ENCODE results near the gene PEF1. TPM values are rescaled to one million over a fixed set of nuclear protein-coding genes. Genes with fewer than 3 reads are reported as not detected.

Gene PEF1
- total RNA-seq, 5 donors from 2014 or later (not counting 1 experiment from before 2014, with no cell fraction given): 38.7 to 49.8 (median 42.4) TPM

DNA sequence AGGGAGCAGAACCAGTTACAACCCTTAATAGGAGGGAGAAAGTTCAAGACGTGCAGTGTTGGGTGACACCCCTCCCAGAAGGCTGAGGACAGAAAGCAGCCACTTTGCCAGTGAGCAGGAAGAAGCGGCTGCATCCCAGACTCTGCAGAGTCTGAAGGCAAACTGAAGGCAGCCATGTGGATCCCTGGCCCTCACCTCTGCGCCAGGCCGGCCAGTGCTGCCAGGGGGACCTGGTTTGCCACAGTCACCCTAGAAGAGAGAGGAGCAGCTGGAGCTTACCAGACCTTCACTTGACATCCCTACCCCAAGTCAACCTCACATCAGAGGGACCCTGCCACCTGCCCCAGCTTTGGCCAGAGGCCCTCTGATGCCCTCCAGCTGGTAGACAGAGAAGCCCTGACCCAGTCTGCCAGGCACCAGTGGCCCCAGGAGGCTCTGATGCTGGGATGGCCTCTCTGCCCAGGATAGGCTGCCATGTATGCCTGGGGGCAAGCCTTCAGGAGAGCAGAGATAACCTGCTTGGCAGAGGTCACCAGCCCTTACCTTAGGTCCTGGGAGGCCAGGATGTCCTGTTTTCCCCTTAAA, 16.3 kb upstream of the PEF1 start:
- DNase-seq (no peak), ATAC-seq (replicated peaks in 1 of 4) (no peak)
- no peaks in the 10 kb centered on the region for H3K4me1 ChIP-seq (ENCODE audit: control insufficient read depth in 1 of 2, extremely low read depth in 1 of 2, insufficient read depth in 2 of 2, low read length in 2 of 2)
- ChIA-PET POLR2A (no interaction called here), CTCF (interaction anchor here in 1 of 2 donors (1.2 to 1.5 kb wide), 2 partner anchors 16 to 128 kb away, joined by 3 to 5 read pairs; partner anchors contain the start of gene PEF1)
- no peaks in the 10 kb centered on the region for H3K36me3 ChIP-seq (ENCODE audit: control insufficient read depth in 2 of 2, extremely low read depth in 1 of 2, insufficient read depth in 1 of 2, low read length in 1 of 2)
- H3K9me3 ChIP-seq: no peaks in the 10 kb centered on the region
- peaks cover under 1 to 13% of the 10 kb centered on the region in 2 donors for H3K27me3 Mint-ChIP-seq
- H3K4me3 Mint-ChIP-seq: no peak overlapping the region
- H3K36me3 Mint-ChIP-seq: no peaks in the 10 kb centered on the region
- H3K9me3 Mint-ChIP-seq: no peaks in the 10 kb centered on the region
- H3K27ac ChIP-seq (ENCODE audit: low read length): no peak overlapping the region
- no peaks in the 10 kb centered on the region for H3K4me1 Mint-ChIP-seq
- H3K4me3 ChIP-seq (ENCODE audit: control insufficient read depth in 1 of 2, extremely low read depth in 1 of 2, low read length in 1 of 2): no peak overlapping the region
- H3K27me3 ChIP-seq (replicated peaks in 1 of 2; ENCODE audit: control insufficient read depth in 2 of 2, extremely low read depth in 1 of 2, insufficient read depth in 2 of 2, low read length in 1 of 2): peaks cover 0 to 45% of the 10 kb centered on the region in 2 experiments
- WGBS (ENCODE audit: insufficient coverage): 94% methylated on average over 3 of the region's 4 CpGs
- no peak overlapping the region for H3K27ac Mint-ChIP-seq

DNA sequence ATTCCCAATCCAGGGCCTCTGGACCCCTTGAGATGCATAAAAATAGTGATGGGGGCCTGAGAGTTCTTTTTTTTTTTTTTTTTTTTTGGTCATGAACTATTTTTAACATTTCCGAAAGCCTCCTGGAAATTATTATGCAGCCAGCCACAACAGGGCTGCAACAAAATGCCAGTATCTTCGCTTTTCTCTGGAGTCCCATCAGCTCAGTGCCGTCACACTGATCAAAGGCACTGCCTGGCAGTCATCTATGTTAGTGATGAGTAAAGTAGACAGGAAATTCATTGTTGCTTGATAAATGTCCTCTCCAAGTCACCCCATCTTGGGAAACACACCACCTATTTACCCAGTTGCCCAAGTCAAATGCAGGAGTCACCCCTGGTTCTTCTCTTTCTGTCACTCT, 15.2 kb upstream of the PEF1 start:
- POLR2A ChIA-PET: no interaction called here
- DNase-seq (no peak), ATAC-seq (replicated peaks in 1 of 4) (no peak)
- Histone ChIP-seq H3K4me1 (ENCODE audit: control insufficient read depth in 1 of 2, extremely low read depth in 1 of 2, insufficient read depth in 2 of 2, low read length in 2 of 2) (no peaks in the 10 kb centered on the region), H3K36me3 (ENCODE audit: control insufficient read depth in 2 of 2, extremely low read depth in 1 of 2, insufficient read depth in 1 of 2, low read length in 1 of 2) (no peaks in the 10 kb centered on the region), H3K27me3 (replicated peaks in 1 of 2; ENCODE audit: control insufficient read depth in 2 of 2, extremely low read depth in 1 of 2, insufficient read depth in 2 of 2, low read length in 1 of 2) (peaks cover 0 to 49% of the 10 kb centered on the region in 2 experiments), H3K27ac (ENCODE audit: low read length) (no peak overlapping the region), H3K9me3 (no peaks in the 10 kb centered on the region), H3K4me3 (ENCODE audit: control insufficient read depth in 1 of 2, extremely low read depth in 1 of 2, low read length in 1 of 2) (no peak overlapping the region)
- no peaks in the 10 kb centered on the region for H3K4me1 Mint-ChIP-seq
- no peaks in the 10 kb centered on the region for H3K9me3 Mint-ChIP-seq
- H3K4me3 Mint-ChIP-seq: no peak overlapping the region
- no peak overlapping the region for H3K27ac Mint-ChIP-seq
- H3K27me3 Mint-ChIP-seq: peaks cover 8 to 13% of the 10 kb centered on the region in 2 donors
- WGBS (ENCODE audit: insufficient coverage): 57% methylated on average over 1 of the region's 3 CpGs
- no peaks in the 10 kb centered on the region for H3K36me3 Mint-ChIP-seq
- CTCF ChIA-PET: interaction anchor here (0.6 to 1.2 kb wide), 2 partner anchors 15 to 102 kb away, joined by 3 to 4 read pairs; partner anchors contain the start of gene PEF1 (in 1 of the 2)

- H3K4me3 Mint-ChIP-seq: no peak overlapping the region
- no peaks in the 10 kb centered on the region for H3K9me3 Mint-ChIP-seq
- no peaks in the 10 kb centered on the region for H3K9me3 ChIP-seq
- no peak overlapping the region for H3K27ac Mint-ChIP-seq
- ATAC-seq (replicated peaks in 1 of 4) (no peak), DNase-seq (no peak)
- H3K36me3 Mint-ChIP-seq: no peaks in the 10 kb centered on the region
- peaks cover 0 to 43% of the 10 kb centered on the region in 2 experiments for H3K27me3 ChIP-seq (replicated peaks in 1 of 2; ENCODE audit: control insufficient read depth in 2 of 2, extremely low read depth in 1 of 2, insufficient read depth in 2 of 2, low read length in 1 of 2)
- H3K27ac ChIP-seq (ENCODE audit: low read length): no peak overlapping the region
- 100% methylated on average over 2 of the region's 3 CpGs for WGBS (ENCODE audit: insufficient coverage)
- H3K4me1 ChIP-seq (ENCODE audit: control insufficient read depth in 1 of 2, extremely low read depth in 1 of 2, insufficient read depth in 2 of 2, low read length in 2 of 2): no peaks in the 10 kb centered on the region
- H3K27me3 Mint-ChIP-seq: peaks cover 8 to 12% of the 10 kb centered on the region in 2 donors
- H3K4me3 ChIP-seq (ENCODE audit: control insufficient read depth in 1 of 2, extremely low read depth in 1 of 2, low read length in 1 of 2): no peak overlapping the region
- no peaks in the 10 kb centered on the region for H3K4me1 Mint-ChIP-seq
- POLR2A ChIA-PET: no interaction called here
- no peaks in the 10 kb centered on the region for H3K36me3 ChIP-seq (ENCODE audit: control insufficient read depth in 2 of 2, extremely low read depth in 1 of 2, insufficient read depth in 1 of 2, low read length in 1 of 2)
- CTCF ChIA-PET: interaction anchor here in 1 of 2 donors (0.7 kb wide), 1 partner anchor 130 kb away, joined by 3 read pairs; no protein-coding TSS in a partner anchor
Measured at GRCh38 chr1:31658721-31659120, 14.0 kb upstream of the PEF1 start.

- Histone ChIP-seq H3K36me3 (ENCODE audit: control insufficient read depth in 2 of 2, extremely low read depth in 1 of 2, insufficient read depth in 1 of 2, low read length in 1 of 2) (no peaks in the 10 kb centered on the region), H3K27me3 (replicated peaks in 1 of 2; ENCODE audit: control insufficient read depth in 2 of 2, extremely low read depth in 1 of 2, insufficient read depth in 2 of 2, low read length in 1 of 2) (peaks cover 0 to 37% of the 10 kb centered on the region in 2 experiments), H3K9me3 (no peaks in the 10 kb centered on the region), H3K27ac (ENCODE audit: low read length) (no peak overlapping the region), H3K4me1 (ENCODE audit: control insufficient read depth in 1 of 2, extremely low read depth in 1 of 2, insufficient read depth in 2 of 2, low read length in 2 of 2) (no peaks in the 10 kb centered on the region), H3K4me3 (ENCODE audit: control insufficient read depth in 1 of 2, extremely low read depth in 1 of 2, low read length in 1 of 2) (no peak overlapping the region)
- DNase-seq (no peak), ATAC-seq (replicated peaks in 1 of 4) (no peak)
- H3K9me3 Mint-ChIP-seq: no peaks in the 10 kb centered on the region
- no peaks in the 10 kb centered on the region for H3K36me3 Mint-ChIP-seq
- 73% methylated on average over 9 of the region's 12 CpGs for WGBS (ENCODE audit: insufficient coverage)
- H3K27me3 Mint-ChIP-seq: peaks cover 8 to 9% of the 10 kb centered on the region in 2 donors
- no peak overlapping the region for H3K27ac Mint-ChIP-seq
- ChIA-PET CTCF (no interaction called here), POLR2A (no interaction called here)
- H3K4me1 Mint-ChIP-seq: no peaks in the 10 kb centered on the region
- H3K4me3 Mint-ChIP-seq: no peak overlapping the region
Measured at GRCh38 chr1:31657972-31658510, 13.4 kb upstream of the PEF1 start.

DNA sequence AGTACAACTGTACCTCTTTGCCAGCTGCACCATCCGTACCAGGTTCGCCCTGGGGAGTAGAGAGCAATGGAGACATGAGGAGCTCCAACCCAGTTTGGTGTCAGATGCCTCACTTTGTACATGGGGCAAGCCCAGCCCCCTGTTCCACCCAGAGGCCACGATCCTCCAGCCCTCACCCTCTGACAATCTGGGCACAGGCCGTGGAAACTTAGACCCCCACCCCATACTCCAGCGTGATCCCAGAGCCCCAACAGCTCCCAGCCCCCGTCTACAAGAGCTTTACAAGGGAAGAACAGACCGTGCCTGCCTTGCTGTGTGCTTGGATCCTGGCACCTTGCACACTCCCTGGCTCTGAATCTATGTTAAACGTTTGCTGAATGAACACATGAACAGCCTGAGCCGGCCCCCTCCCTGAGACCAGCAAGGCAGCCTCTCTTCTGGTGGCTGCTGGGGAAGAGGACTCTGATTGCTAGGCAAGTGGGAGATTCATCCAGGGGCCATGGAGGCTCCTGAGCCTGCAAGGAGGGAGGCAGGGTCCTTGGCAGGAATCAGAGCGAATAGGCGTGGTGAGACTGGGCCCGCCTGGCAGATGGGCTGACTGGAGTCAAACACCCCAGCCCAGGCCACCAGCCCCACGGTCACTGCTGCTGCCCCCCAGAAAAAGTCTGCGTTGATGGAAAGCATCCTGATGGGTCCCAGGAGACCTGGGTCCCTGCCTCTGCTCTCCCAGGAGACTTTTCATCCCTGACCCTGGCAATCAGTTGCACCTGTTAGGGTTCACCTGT, 12.5 kb upstream of the PEF1 start:
- H3K27me3 ChIP-seq (replicated peaks in 1 of 2; ENCODE audit: control insufficient read depth in 2 of 2, extremely low read depth in 1 of 2, insufficient read depth in 2 of 2, low read length in 1 of 2): peaks cover 0 to 33% of the 10 kb centered on the region in 2 experiments
- DNase-seq: no peak
- H3K4me3 ChIP-seq (ENCODE audit: control insufficient read depth in 1 of 2, extremely low read depth in 1 of 2, low read length in 1 of 2): no peak overlapping the region
- CTCF ChIA-PET: interaction anchor here in 1 of 2 donors (0.6 kb wide), 1 partner anchor 1973 kb away, joined by 4 read pairs; no protein-coding TSS in a partner anchor
- no peaks in the 10 kb centered on the region for H3K9me3 ChIP-seq
- H3K36me3 ChIP-seq (ENCODE audit: control insufficient read depth in 2 of 2, extremely low read depth in 1 of 2, insufficient read depth in 1 of 2, low read length in 1 of 2): no peaks in the 10 kb centered on the region
- H3K4me3 Mint-ChIP-seq: no peak overlapping the region
- no peaks in the 10 kb centered on the region for H3K9me3 Mint-ChIP-seq
- ATAC-seq (replicated peaks in 1 of 4): no peak
- H3K4me1 ChIP-seq (ENCODE audit: control insufficient read depth in 1 of 2, extremely low read depth in 1 of 2, insufficient read depth in 2 of 2, low read length in 2 of 2): no peaks in the 10 kb centered on the region
- H3K27me3 Mint-ChIP-seq: peaks cover 7 to 8% of the 10 kb centered on the region in 2 donors
- 82% methylated on average over 10 of the region's 14 CpGs for WGBS (ENCODE audit: insufficient coverage)
- H3K27ac ChIP-seq (ENCODE audit: low read length): no peak overlapping the region
- no peak overlapping the region for H3K27ac Mint-ChIP-seq
- H3K36me3 Mint-ChIP-seq: no peaks in the 10 kb centered on the region
- POLR2A ChIA-PET: no interaction called here
- no peaks in the 10 kb centered on the region for H3K4me1 Mint-ChIP-seq

DNA sequence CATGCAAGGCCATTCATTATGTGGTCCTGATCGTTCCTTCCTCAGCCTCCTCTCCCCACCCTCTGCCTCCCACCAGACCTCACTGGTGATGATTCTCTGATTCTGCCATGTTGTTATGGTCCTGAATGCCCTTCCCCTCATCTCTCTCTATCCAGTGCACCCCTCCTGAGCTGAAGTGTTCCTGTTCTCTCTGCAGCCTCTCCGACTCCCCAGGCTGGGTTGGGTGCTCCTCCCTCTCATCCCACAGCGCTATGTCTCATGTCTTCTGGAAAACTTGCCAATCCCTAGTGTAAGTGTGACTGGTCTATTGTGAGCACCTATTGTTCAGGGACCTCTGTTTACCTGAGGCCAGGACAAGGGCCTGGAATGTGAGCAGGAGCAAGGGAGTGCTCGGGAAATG, 11.1 kb upstream of the PEF1 start:
- Histone ChIP-seq H3K4me3 (ENCODE audit: control insufficient read depth in 1 of 2, extremely low read depth in 1 of 2, low read length in 1 of 2) (no peak overlapping the region), H3K36me3 (ENCODE audit: control insufficient read depth in 2 of 2, extremely low read depth in 1 of 2, insufficient read depth in 1 of 2, low read length in 1 of 2) (no peaks in the 10 kb centered on the region), H3K27me3 (replicated peaks in 1 of 2; ENCODE audit: control insufficient read depth in 2 of 2, extremely low read depth in 1 of 2, insufficient read depth in 2 of 2, low read length in 1 of 2) (peaks cover 0 to 29% of the 10 kb centered on the region in 2 experiments), H3K9me3 (no peaks in the 10 kb centered on the region), H3K27ac (ENCODE audit: low read length) (no peak overlapping the region), H3K4me1 (ENCODE audit: control insufficient read depth in 1 of 2, extremely low read depth in 1 of 2, insufficient read depth in 2 of 2, low read length in 2 of 2) (no peaks in the 10 kb centered on the region)
- Mint-ChIP-seq H3K9me3 (no peaks in the 10 kb centered on the region), H3K27me3 (peaks cover 7 to 8% of the 10 kb centered on the region in 2 donors), H3K36me3 (no peaks in the 10 kb centered on the region), H3K4me3 (no peak overlapping the region), H3K4me1 (no peaks in the 10 kb centered on the region), H3K27ac (no peak overlapping the region)
- ChIA-PET CTCF (no interaction called here), POLR2A (no interaction called here)
- ATAC-seq (replicated peaks in 1 of 4): no peak
- DNase-seq: no peak
- 100% methylated on average over 1 of the region's 4 CpGs for WGBS (ENCODE audit: insufficient coverage)

Measured in T-cell (primary cell).